HG03045 (cell line): ENCODE results near the gene ROBO1.

Source experiments
- ATAC-seq: cut with Tn5 transposase; IDR thresholded peaks from one replicate; pipeline ENCODE4 v1.9.1; 2021; ENCODE audit warnings: mild to moderate bottlenecking, moderate library complexity; ENCODE audit not compliant: unreplicated experiment

ROBO1 gene

GRCh38 chr3:78670094-78670493, 1097.7 kb downstream of the ROBO1 start:
- no peak for ATAC-seq

- no peak for ATAC-seq
Measured at GRCh38 chr3:78668302-78668701, 1099.5 kb downstream of the ROBO1 start.

- no peak for ATAC-seq
Measured at GRCh38 chr3:78666470-78666800, 1101.4 kb downstream of the ROBO1 start.

GRCh38 chr3:78665776-78666469, 1101.9 kb downstream of the ROBO1 start:
- ATAC-seq = no peak

GRCh38 chr3:78665101-78665500, 1102.7 kb downstream of the ROBO1 start:
- no peak for ATAC-seq

- ATAC-seq = no peak
Measured at GRCh38 chr3:78660957-78661356, 1106.8 kb downstream of the ROBO1 start.

GRCh38 chr3:78659386-78659987, 1108.3 kb downstream of the ROBO1 start:
- no peak for ATAC-seq

GRCh38 chr3:78647726-78648125, 1120.1 kb downstream of the ROBO1 start:
- ATAC-seq = no peak

- peak; percentile 79 for ATAC-seq
Measured at GRCh38 chr3:78645628-78646310, 1122.0 kb downstream of the ROBO1 start.

- no peak for ATAC-seq
Measured at GRCh38 chr3:78644847-78645246, 1123.0 kb downstream of the ROBO1 start.

GRCh38 chr3:78642226-78643035, 1125.4 kb downstream of the ROBO1 start:
- no peak for ATAC-seq

- ATAC-seq = no peak
Measured at GRCh38 chr3:78641703-78642102, 1126.1 kb downstream of the ROBO1 start.

- no peak for ATAC-seq
Measured at GRCh38 chr3:78634316-78634715, 1133.5 kb downstream of the ROBO1 start.

- ATAC-seq = no peak
Measured at GRCh38 chr3:78633626-78634025, 1134.2 kb downstream of the ROBO1 start.

- no peak for ATAC-seq
Measured at GRCh38 chr3:78632925-78633553, 1134.8 kb downstream of the ROBO1 start.

GRCh38 chr3:78629544-78629943, 1138.3 kb downstream of the ROBO1 start:
- no peak for ATAC-seq

- ATAC-seq = no peak
Measured at GRCh38 chr3:78621061-78621716, 1146.6 kb downstream of the ROBO1 start.

- no peak for ATAC-seq
Measured at GRCh38 chr3:78614486-78614885, 1153.3 kb downstream of the ROBO1 start.

- no peak for ATAC-seq
Measured at GRCh38 chr3:78613421-78613879, 1154.3 kb downstream of the ROBO1 start.

- no peak for ATAC-seq
Measured at GRCh38 chr3:78611278-78611677, 1156.5 kb downstream of the ROBO1 start.
